ENCODE results near the gene MACO1.
"Not testable (repeated sequence)": the region's sequence is repeated elsewhere in the genome, so short reads cannot be mapped to it uniquely, and the experiment has no call there.

Gene MACO1, protein sequence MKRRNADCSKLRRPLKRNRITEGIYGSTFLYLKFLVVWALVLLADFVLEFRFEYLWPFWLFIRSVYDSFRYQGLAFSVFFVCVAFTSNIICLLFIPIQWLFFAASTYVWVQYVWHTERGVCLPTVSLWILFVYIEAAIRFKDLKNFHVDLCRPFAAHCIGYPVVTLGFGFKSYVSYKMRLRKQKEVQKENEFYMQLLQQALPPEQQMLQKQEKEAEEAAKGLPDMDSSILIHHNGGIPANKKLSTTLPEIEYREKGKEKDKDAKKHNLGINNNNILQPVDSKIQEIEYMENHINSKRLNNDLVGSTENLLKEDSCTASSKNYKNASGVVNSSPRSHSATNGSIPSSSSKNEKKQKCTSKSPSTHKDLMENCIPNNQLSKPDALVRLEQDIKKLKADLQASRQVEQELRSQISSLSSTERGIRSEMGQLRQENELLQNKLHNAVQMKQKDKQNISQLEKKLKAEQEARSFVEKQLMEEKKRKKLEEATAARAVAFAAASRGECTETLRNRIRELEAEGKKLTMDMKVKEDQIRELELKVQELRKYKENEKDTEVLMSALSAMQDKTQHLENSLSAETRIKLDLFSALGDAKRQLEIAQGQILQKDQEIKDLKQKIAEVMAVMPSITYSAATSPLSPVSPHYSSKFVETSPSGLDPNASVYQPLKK

GRCh38 chr1:25430073-25430966, at the start of gene MACO1:
TSS of gene MACO1 (plus strand) at chr1:25430897. CDS start at chr1:25431099, 202 bp downstream.
- peak within 1 kb of the TSS; percentile 99 for H3K27ac Mint-ChIP-seq
- peak within 1 kb of the TSS; percentile 95 for H3K4me3 Mint-ChIP-seq
- H3K4me1 Mint-ChIP-seq, result peaks cover 23% of the 10 kb centered on the region
- ATAC-seq (ENCODE audit: low read depth) (peak; percentile 80), DNase-seq (ENCODE audit: low spot score in 2 of 2) (peak; percentile 96 to 98)
- no peaks in the 10 kb centered on the region for H3K9me3 Mint-ChIP-seq
- H3K27me3 Mint-ChIP-seq, result no peaks in the 10 kb centered on the region
- no peaks in the 10 kb centered on the region for H3K36me3 Mint-ChIP-seq

GRCh38 chr1:25382543-25382942, 48.2 kb upstream of the MACO1 start:
- not testable (repeated sequence) for ATAC-seq (ENCODE audit: low read depth); H3K4me3 Mint-ChIP-seq; H3K27ac Mint-ChIP-seq; DNase-seq (ENCODE audit: low spot score in 2 of 2); H3K27me3 Mint-ChIP-seq; H3K4me1 Mint-ChIP-seq; H3K9me3 Mint-ChIP-seq
- H3K36me3 Mint-ChIP-seq, result peaks cover 12% of the 10 kb centered on the region

DNA sequence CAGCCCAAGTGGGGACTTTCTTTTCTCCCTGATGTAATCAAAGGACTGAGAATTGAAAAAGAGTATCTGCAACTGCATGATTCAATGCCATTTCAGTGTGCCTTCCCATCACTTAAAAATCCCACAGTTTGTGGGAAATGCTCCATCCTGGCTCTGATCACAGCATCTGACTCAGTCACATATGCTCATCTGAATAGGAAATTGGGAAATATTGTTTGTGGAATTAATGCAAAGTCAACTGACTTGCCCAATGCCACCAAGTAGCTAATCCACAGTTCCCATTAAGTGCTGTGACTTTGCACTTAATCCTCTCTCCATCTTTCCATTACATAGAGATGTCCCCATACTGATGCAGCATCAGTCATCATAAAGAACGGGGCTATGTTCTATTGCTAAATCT, 47.6 kb upstream of the MACO1 start:
- ATAC-seq (ENCODE audit: low read depth); H3K27me3 Mint-ChIP-seq; H3K27ac Mint-ChIP-seq; DNase-seq (ENCODE audit: low spot score in 2 of 2); H3K4me1 Mint-ChIP-seq; H3K4me3 Mint-ChIP-seq; H3K9me3 Mint-ChIP-seq: not testable (repeated sequence)
- H3K36me3 Mint-ChIP-seq, result peaks cover 12% of the 10 kb centered on the region

DNA sequence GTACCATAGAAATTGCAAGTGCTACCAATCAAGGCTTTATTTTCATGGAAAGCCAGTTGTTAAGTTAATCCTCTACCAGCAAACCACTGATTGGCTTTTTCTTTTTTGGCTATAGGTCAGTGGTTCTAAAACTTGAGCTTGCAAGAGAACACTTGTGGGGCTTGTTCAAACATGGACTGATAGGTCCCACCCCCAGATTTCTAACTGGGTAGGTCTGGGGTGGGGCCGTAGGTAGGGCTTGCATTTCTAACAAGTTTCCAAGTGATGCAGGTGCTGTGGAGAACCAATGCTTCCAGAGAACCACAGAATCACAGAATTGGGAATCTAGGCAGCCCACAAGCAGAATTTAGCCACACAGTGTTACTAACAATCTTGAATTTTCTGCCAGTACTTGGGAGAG, 46.8 kb upstream of the MACO1 start:
- not testable (repeated sequence) for H3K36me3 Mint-ChIP-seq; ATAC-seq (ENCODE audit: low read depth); H3K9me3 Mint-ChIP-seq; H3K4me3 Mint-ChIP-seq; H3K27ac Mint-ChIP-seq; H3K4me1 Mint-ChIP-seq; H3K27me3 Mint-ChIP-seq; DNase-seq (ENCODE audit: low spot score in 2 of 2)

- H3K27me3 Mint-ChIP-seq; H3K4me1 Mint-ChIP-seq; DNase-seq (ENCODE audit: low spot score in 2 of 2); H3K36me3 Mint-ChIP-seq; H3K4me3 Mint-ChIP-seq; H3K27ac Mint-ChIP-seq; H3K9me3 Mint-ChIP-seq; ATAC-seq (ENCODE audit: low read depth): not testable (repeated sequence)
Measured at GRCh38 chr1:25387096-25387495, 43.6 kb upstream of the MACO1 start.

GRCh38 chr1:25388691-25389090, 42.0 kb upstream of the MACO1 start:
- H3K36me3 Mint-ChIP-seq; H3K4me1 Mint-ChIP-seq; H3K4me3 Mint-ChIP-seq; H3K9me3 Mint-ChIP-seq; H3K27ac Mint-ChIP-seq; DNase-seq (ENCODE audit: low spot score in 2 of 2); ATAC-seq (ENCODE audit: low read depth); H3K27me3 Mint-ChIP-seq: not testable (repeated sequence)

DNA sequence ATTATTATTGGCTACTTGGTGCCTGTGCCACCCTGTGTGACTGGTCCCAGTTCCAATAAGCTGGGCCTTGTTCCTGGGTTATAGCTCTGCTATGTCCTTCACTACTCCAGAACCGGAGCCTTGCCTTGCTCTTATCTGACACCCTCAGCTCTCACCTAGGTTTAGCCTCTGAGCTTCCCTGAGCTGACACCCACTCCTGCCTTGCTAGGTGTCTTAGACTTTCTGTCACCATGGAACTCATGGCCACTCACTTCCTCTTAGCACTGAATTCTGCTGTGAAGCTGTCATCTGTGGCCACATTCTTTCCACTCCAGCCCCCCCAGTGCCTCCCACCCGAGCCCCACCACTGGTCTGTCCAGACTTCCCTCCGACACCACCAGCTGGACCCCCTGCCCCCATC, 41.0 kb upstream of the MACO1 start:
- not testable (repeated sequence) for H3K27ac Mint-ChIP-seq, H3K4me1 Mint-ChIP-seq, H3K4me3 Mint-ChIP-seq

DNA sequence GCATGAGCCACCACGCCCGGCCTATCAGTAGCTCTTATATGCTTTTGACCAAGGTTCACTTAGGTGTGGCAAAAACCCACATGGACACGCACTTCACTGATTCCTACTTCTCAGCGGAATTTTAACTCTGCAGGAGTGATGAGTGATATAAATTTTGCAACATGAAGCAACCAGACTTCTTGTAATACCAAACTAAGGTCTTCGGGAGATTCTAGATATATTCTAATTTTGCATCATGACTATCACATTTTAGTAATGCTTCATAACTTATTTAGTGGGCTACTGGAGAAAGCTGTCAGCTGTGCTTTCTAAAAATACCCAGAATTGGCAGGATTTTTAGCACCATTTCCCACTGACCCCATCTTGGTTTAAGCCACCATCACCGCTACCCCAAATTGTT, 37.9 kb upstream of the MACO1 start:
- Mint-ChIP-seq H3K9me3 (no peaks in the 10 kb centered on the region), H3K27me3 (peaks cover 4% of the 10 kb centered on the region), H3K4me1 (peaks cover 8% of the 10 kb centered on the region), H3K27ac (no peak overlapping the region), H3K36me3 (peaks cover 2% of the 10 kb centered on the region), H3K4me3 (no peak overlapping the region)
- DNase-seq (ENCODE audit: low spot score in 2 of 2), result no peak
- ATAC-seq (ENCODE audit: low read depth), result no peak

More for the DNA sequence above, 41.0 kb upstream of the MACO1 start:
- DNase-seq (ENCODE audit: low spot score in 2 of 2); H3K27me3 Mint-ChIP-seq; H3K9me3 Mint-ChIP-seq; ATAC-seq (ENCODE audit: low read depth); H3K36me3 Mint-ChIP-seq: not testable (repeated sequence)

GRCh38 chr1:25397549-25397948, 33.1 kb upstream of the MACO1 start:
- DNase-seq (ENCODE audit: low spot score in 2 of 2); H3K4me3 Mint-ChIP-seq; H3K36me3 Mint-ChIP-seq; H3K27me3 Mint-ChIP-seq; H3K27ac Mint-ChIP-seq; H3K9me3 Mint-ChIP-seq; H3K4me1 Mint-ChIP-seq: not testable (repeated sequence)
- peak; percentile 49 for ATAC-seq (ENCODE audit: low read depth)

- not testable (repeated sequence) for H3K9me3 Mint-ChIP-seq; H3K27me3 Mint-ChIP-seq; H3K36me3 Mint-ChIP-seq; H3K4me1 Mint-ChIP-seq; H3K27ac Mint-ChIP-seq; H3K4me3 Mint-ChIP-seq; DNase-seq (ENCODE audit: low spot score in 2 of 2)
- ATAC-seq (ENCODE audit: low read depth), result peak; percentile 81
Measured at GRCh38 chr1:25398079-25398478, 32.6 kb upstream of the MACO1 start.

- not testable (repeated sequence) for H3K9me3 Mint-ChIP-seq; H3K27ac Mint-ChIP-seq; H3K36me3 Mint-ChIP-seq; DNase-seq (ENCODE audit: low spot score in 2 of 2); H3K27me3 Mint-ChIP-seq; H3K4me1 Mint-ChIP-seq; H3K4me3 Mint-ChIP-seq
- ATAC-seq (ENCODE audit: low read depth), result peak; percentile 65
Measured at GRCh38 chr1:25402947-25403803, 27.5 kb upstream of the MACO1 start.

GRCh38 chr1:25405731-25406305, 24.9 kb upstream of the MACO1 start:
- not testable (repeated sequence) for H3K4me1 Mint-ChIP-seq; H3K27me3 Mint-ChIP-seq; H3K36me3 Mint-ChIP-seq; DNase-seq (ENCODE audit: low spot score in 2 of 2); H3K27ac Mint-ChIP-seq; H3K9me3 Mint-ChIP-seq; H3K4me3 Mint-ChIP-seq
- ATAC-seq (ENCODE audit: low read depth), result peak; percentile 63

Data from memory B cell (primary cell).